KMS-11 (cell line): ENCODE measurements around the gene GAS2L1.

Experiments
- H2AFZ ChIP-seq: fragments of 200-600 bp; sonication (generic); 2 replicates; pipeline ENCODE4 v1.6.1; 2016; ENCODE audit warnings: antibody characterized with exemption, mixed run types, low read depth
- H3K27ac ChIP-seq: fragments of 200-600 bp; sonication (generic); 2 replicates; pipeline ENCODE4 v1.6.1; 2016; ENCODE audit warnings: mild to moderate bottlenecking, mixed run types
- H3K27me3 ChIP-seq: fragments of 200-600 bp; sonication (generic); 2 replicates; pipeline ENCODE4 v1.6.1; 2017; ENCODE audit warnings: mild to moderate bottlenecking, low read depth, mixed run types, moderate library complexity; ENCODE audit not compliant: insufficient read depth
- H3K36me3 ChIP-seq: fragments of 200-600 bp; sonication (generic); 2 replicates; pipeline ENCODE4 v1.6.1; 2017; ENCODE audit warnings: mild to moderate bottlenecking, mixed run types; ENCODE audit not compliant: insufficient read depth
- H3K4me1 ChIP-seq: fragments of 200-600 bp; sonication (generic); 2 replicates; pipeline ENCODE4 v1.6.1; 2016; ENCODE audit warnings: mild to moderate bottlenecking, low read depth, mixed run types; ENCODE audit not compliant: poor library complexity, severe bottlenecking
- H3K4me2 ChIP-seq: fragments of 200-600 bp; sonication (generic); 2 replicates; pipeline ENCODE4 v1.7.0; 2016; ENCODE audit warnings: mild to moderate bottlenecking, mixed run types
- H3K4me3 ChIP-seq: fragments of 200-600 bp; sonication (generic); IDR thresholded peaks from 2 replicates; pipeline ENCODE4 v1.6.1; 2017; ENCODE audit warnings: low read depth, low read length, mixed read lengths; ENCODE audit not compliant: insufficient read depth
- H3K79me2 ChIP-seq: fragments of 200-600 bp; sonication (generic); 2 replicates; pipeline ENCODE4 v1.6.1; 2016; ENCODE audit warnings: low read depth, mixed run types; ENCODE audit not compliant: insufficient read depth
- H3K9ac ChIP-seq: fragments of 200-600 bp; sonication (generic); 2 replicates; pipeline ENCODE4 v1.6.1; 2016; ENCODE audit warnings: mild to moderate bottlenecking, mixed run types
- H4K20me1 ChIP-seq: fragments of 200-600 bp; sonication (generic); 2 replicates; pipeline ENCODE4 v1.6.1; 2016; ENCODE audit warnings: mild to moderate bottlenecking, mixed run types; ENCODE audit not compliant: insufficient read depth
- CTCF ChIP-seq: fragments of 200-600 bp; sonication (generic); conservative IDR thresholded peaks from 2 replicates; pipeline ENCODE4 v1.6.1; 2017; ENCODE audit warnings: low read depth, mild to moderate bottlenecking, antibody characterized with exemption, low read length, moderate library complexity, mixed read lengths

Gene GAS2L1

GRCh38 chr22:29339381-29340235 lies 33.2 kb downstream of the GAS2L1 start:
- Histone ChIP-seq H3K27ac (no peak overlapping the region), H4K20me1 (no peaks in the 10 kb centered on the region), H3K4me1 (no peaks in the 10 kb centered on the region), H2AFZ (no peak overlapping the region), H3K4me3 (no peak overlapping the region), H3K27me3 (no peaks in the 10 kb centered on the region), H3K79me2 (no peaks in the 10 kb centered on the region), H3K9ac (no peak overlapping the region), H3K4me2 (no peak overlapping the region), H3K36me3 (peaks cover 2% of the 10 kb centered on the region; the same call in 1 of the 2 replicates)
- TF ChIP-seq CTCF: no peak

GRCh38 chr22:29340566-29340965 lies 34.1 kb downstream of the GAS2L1 start:
- Histone ChIP-seq H3K4me2 (no peak overlapping the region), H3K4me3 (no peak overlapping the region), H3K9ac (no peak overlapping the region), H3K79me2 (no peaks in the 10 kb centered on the region), H3K27ac (no peak overlapping the region), H3K36me3 (peaks cover 2% of the 10 kb centered on the region; the same call in 1 of the 2 replicates), H3K4me1 (no peaks in the 10 kb centered on the region), H3K27me3 (no peaks in the 10 kb centered on the region), H4K20me1 (no peaks in the 10 kb centered on the region), H2AFZ (no peak overlapping the region)
- no peak for TF ChIP-seq CTCF

GRCh38 chr22:29341056-29341848 lies 34.8 kb downstream of the GAS2L1 start:
- Histone ChIP-seq H3K36me3 (peaks cover 2% of the 10 kb centered on the region; the same call in 1 of the 2 replicates), H3K79me2 (no peaks in the 10 kb centered on the region), H3K9ac (no peak overlapping the region), H3K4me2 (no peak overlapping the region), H3K4me3 (no peak overlapping the region), H2AFZ (no peak overlapping the region), H4K20me1 (no peaks in the 10 kb centered on the region), H3K27ac (no peak overlapping the region), H3K4me1 (no peaks in the 10 kb centered on the region), H3K27me3 (no peaks in the 10 kb centered on the region)
- TF ChIP-seq CTCF: no peak

- TF ChIP-seq CTCF: no peak
- Histone ChIP-seq H3K79me2 (no peaks in the 10 kb centered on the region), H4K20me1 (no peaks in the 10 kb centered on the region), H3K4me3 (no peak overlapping the region), H3K27ac (no peak overlapping the region), H3K9ac (no peak overlapping the region), H3K4me2 (no peak overlapping the region), H3K36me3 (peaks cover 2% of the 10 kb centered on the region; the same call in 1 of the 2 replicates), H3K27me3 (no peaks in the 10 kb centered on the region), H2AFZ (no peak overlapping the region), H3K4me1 (no peaks in the 10 kb centered on the region)
Measured at GRCh38 chr22:29341849-29342127, 35.3 kb downstream of the GAS2L1 start.
